GM12864 (cell line): Measurements from ENCODE around the gene GPATCH2.
"Not testable (repeated sequence)": the region's sequence is repeated elsewhere in the genome, so short reads cannot be mapped to it uniquely, and the experiment has no call there.

Source experiments
- DNase-seq: peaks from one replicate; pipeline ENCODE4 v3.0.0-alpha.2; 2011; ENCODE audit warnings: low read depth
- H3K4me3 ChIP-seq: 2 replicates; pipeline ENCODE4 v1.5.1; 2011; ENCODE audit warnings: mild to moderate bottlenecking, low read depth, low read length, control low read depth
- CTCF ChIP-seq: IDR thresholded peaks from 2 replicates; pipeline ENCODE4 v1.5.1; 2011; ENCODE audit warnings: low read depth, mild to moderate bottlenecking, moderate library complexity, low read length, control low read depth, inconsistent platforms; ENCODE audit errors: missing control alignments

Gene GPATCH2

GRCh38 chr1:217586586-217586985 is 44.3 kb downstream of the GPATCH2 start:
- TF ChIP-seq CTCF: no peak
- no peak overlapping the region for H3K4me3 ChIP-seq
- no peak for DNase-seq

GRCh38 chr1:217585577-217585976 is 45.3 kb downstream of the GPATCH2 start:
- no peak for DNase-seq
- H3K4me3 ChIP-seq: no peak overlapping the region
- no peak for TF ChIP-seq CTCF

GRCh38 chr1:217584286-217584811 is 46.5 kb downstream of the GPATCH2 start:
- DNase-seq, H3K4me3 ChIP-seq: not testable (repeated sequence)

- no peak for TF ChIP-seq CTCF
- H3K4me3 ChIP-seq: no peak overlapping the region
- DNase-seq: no peak
Measured at GRCh38 chr1:217577336-217577735, 53.6 kb downstream of the GPATCH2 start.

- no peak for DNase-seq
- H3K4me3 ChIP-seq: no peak overlapping the region
- no peak for TF ChIP-seq CTCF
Measured at GRCh38 chr1:217574265-217574949, 56.5 kb downstream of the GPATCH2 start.

- TF ChIP-seq CTCF: no peak
- no peak overlapping the region for H3K4me3 ChIP-seq
- DNase-seq: no peak
Measured at GRCh38 chr1:217569021-217569420, 61.9 kb downstream of the GPATCH2 start.

- DNase-seq: no peak
- TF ChIP-seq CTCF: no peak
- no peak overlapping the region for H3K4me3 ChIP-seq
Measured at GRCh38 chr1:217568200-217568599, 62.7 kb downstream of the GPATCH2 start.
